NB4 (cell line): ENCODE measurements around the gene TCF25.

Source experiments
- DNase-seq: peaks from one replicate; pipeline ENCODE4 v3.0.0; 2010; ENCODE audit warnings: low read depth
- H3K4me3 ChIP-seq: one replicate; pipeline ENCODE4 v1.5.1; 2011; ENCODE audit warnings: mild to moderate bottlenecking, low read depth, low read length, moderate library complexity
- CTCF ChIP-seq: IDR thresholded peaks from one replicate; pipeline ENCODE4 v1.5.1; 2012; ENCODE audit warnings: low read depth, low read length
- MAX ChIP-seq: IDR thresholded peaks from 2 replicates; pipeline ENCODE4 v1.6.1; 2011; ENCODE audit warnings: low read depth, low read length
- MYC ChIP-seq: IDR thresholded peaks from 2 replicates; pipeline ENCODE4 v1.6.1; 2011; ENCODE audit warnings: low read depth, low read length
- POLR2A ChIP-seq: IDR thresholded peaks from 2 replicates; pipeline ENCODE4 v1.6.1; 2011; ENCODE audit warnings: mild to moderate bottlenecking; ENCODE audit not compliant: insufficient read length; ENCODE audit errors: extremely low read depth

The TCF25 gene

GRCh38 chr16:89890200-89890599 is 16.8 kb downstream of the TCF25 start:
- no peak for DNase-seq
- no peak overlapping the region for H3K4me3 ChIP-seq
- TF ChIP-seq MYC (no peak), POLR2A (no peak)

GRCh38 chr16:89890886-89891657 is 17.7 kb downstream of the TCF25 start:
- TF ChIP-seq MYC (no peak), CTCF (no peak), POLR2A (no peak), MAX (no peak)
- no peak for DNase-seq
- H3K4me3 ChIP-seq: no peak overlapping the region

- TF ChIP-seq CTCF: no peak
- TF ChIP-seq MYC: no peak
- no peak for TF ChIP-seq POLR2A
- TF ChIP-seq MAX: no peak
- DNase-seq: no peak
- no peak overlapping the region for H3K4me3 ChIP-seq
These were observed 18.8 kb downstream of the TCF25 start for GRCh38 chr16:89892055-89892630.

GRCh38 chr16:89892635-89893034 is 19.2 kb downstream of the TCF25 start:
- TF ChIP-seq CTCF: no peak
- TF ChIP-seq MAX: no peak
- TF ChIP-seq MYC: no peak
- TF ChIP-seq POLR2A: no peak
- no peak overlapping the region for H3K4me3 ChIP-seq
- DNase-seq: no peak

- H3K4me3 ChIP-seq: no peak overlapping the region
- no peak for TF ChIP-seq POLR2A
- TF ChIP-seq CTCF: no peak
- no peak for TF ChIP-seq MAX
- TF ChIP-seq MYC: no peak
- DNase-seq: no peak
These were observed 20.5 kb downstream of the TCF25 start for GRCh38 chr16:89893642-89894548.
